Tongue (tissue), 2 donors: Measurements from ENCODE around the gene ZNF526. TPM values are rescaled to one million over a fixed set of nuclear protein-coding genes. Genes with fewer than 3 reads are reported as not detected.
A peak's percentile ranks its signal among the peaks of the same experiment; 100 is the strongest.
"Not testable (repeated sequence)": the region's sequence is repeated elsewhere in the genome, so short reads cannot be mapped to it uniquely, and the experiment has no call there.

Experiments
- DNase-seq: peaks from one replicate; pipeline ENCODE4 v3.0.0-alpha.2; 2015
- total RNA-seq: library from RNA; depleted of rRNA; stranded (reverse); fragments of >200 nt; gene quantifications from one replicate; pipeline ENCODE4 v1.2.3, GENCODE V29; 2014

ZNF526 gene
- total RNA-seq, 1 donor from 2014 or later = 8.5 TPM

DNA sequence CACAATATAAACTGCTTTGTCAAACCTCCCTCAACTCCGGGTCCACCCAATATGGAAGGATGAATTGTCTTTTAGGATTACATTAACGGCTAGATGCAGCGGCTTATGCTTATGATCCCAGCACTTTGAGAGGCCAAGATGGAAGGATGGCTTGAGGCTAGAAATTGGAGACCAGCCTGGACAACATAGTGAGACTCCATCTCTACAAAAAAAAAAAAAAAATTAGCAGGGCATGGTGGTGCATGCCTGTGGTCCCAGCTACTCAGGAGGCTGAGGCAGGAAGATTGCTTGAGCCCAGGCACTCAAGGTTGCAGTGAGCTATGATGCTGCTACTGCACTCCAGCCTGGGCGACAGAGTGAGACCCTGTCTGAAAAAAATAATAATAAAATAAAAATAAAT lies 46.0 kb downstream of the ZNF526 start:
- DNase-seq = not testable (repeated sequence)

DNA sequence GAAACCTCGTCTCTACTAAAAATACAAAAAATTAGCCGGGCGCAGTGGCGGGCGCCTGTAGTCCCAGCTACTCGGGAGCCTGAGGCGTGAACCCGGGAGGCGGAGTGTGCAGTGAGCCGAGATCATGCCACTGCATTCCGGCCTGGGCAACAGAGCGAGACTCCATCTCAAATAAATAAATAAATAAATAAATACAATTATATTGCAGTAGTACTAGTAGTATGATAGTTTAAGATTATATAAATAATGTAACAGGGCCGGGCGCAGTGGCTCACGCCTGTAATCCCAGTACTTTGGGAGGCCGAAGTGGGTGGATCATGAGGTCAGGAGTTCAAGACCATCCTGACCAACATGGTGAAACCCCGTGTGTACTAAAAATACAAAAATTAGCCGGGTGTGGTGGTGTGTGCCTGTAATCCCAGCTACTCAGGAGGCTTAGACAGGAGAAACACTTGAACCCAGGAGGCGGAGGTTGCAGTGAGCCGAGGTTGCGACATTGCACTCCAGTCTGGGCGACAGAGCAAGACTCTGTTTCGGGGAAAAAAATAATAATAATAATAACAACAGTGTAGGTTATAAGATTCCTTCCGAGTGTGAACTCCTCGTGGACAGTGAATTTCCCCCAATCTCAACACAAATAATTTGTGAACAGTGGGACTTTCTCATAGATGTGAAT lies 47.0 kb downstream of the ZNF526 start:
- not testable (repeated sequence) for DNase-seq

DNA sequence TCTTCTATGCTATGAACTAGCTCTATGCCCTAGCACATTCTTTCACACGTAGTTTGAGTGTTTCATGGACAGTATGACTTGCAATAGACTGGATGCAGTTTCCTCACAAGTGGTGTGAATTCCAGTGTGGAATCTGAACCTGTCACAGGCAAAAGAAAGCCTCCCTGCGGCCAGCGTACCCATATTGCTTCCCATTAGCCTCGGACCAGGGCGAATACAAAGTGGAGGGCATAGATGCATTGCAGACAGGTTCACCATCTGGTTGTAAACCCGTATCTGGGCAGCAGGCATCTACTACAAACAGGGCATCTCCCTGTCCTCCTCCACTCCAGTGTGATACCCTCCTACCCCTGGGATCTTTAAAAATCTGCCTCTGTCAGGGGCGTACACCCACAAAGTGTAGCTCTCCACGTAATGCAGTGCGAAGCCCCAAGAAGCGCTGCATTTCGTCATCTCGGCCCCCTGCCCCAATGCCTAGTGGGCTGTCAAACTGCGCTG lies 47.6 kb downstream of the ZNF526 start:
- DNase-seq = no peak

DNA sequence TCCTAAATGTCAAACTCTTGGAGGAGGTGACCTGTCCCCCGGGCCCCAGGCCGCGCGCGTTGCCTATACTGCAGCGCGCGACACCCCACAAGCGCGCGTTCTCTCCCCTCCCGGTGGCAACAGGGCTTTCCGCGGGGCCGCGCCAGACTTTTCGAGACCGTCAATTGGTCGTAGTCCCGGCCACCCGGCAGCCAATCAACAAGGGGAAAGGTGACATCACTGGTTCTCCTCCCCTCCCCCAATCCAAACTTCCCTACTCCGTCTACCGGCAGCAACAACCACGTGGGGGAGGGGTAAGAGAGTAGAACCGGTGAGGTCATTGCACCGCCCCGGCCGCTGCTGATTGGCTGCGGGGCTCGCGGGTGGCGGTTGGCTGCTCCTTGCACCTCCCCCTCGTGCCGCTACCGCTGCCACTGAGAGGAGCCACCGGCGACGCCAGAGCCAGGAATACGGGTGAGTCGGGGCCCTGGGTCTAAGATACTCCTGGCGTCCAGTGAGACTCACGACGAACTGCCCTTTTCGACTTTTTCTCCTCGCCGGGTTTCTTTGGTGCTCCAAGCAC lies 48.1 kb downstream of the ZNF526 start:
- DNase-seq = peak; percentile 100

DNA sequence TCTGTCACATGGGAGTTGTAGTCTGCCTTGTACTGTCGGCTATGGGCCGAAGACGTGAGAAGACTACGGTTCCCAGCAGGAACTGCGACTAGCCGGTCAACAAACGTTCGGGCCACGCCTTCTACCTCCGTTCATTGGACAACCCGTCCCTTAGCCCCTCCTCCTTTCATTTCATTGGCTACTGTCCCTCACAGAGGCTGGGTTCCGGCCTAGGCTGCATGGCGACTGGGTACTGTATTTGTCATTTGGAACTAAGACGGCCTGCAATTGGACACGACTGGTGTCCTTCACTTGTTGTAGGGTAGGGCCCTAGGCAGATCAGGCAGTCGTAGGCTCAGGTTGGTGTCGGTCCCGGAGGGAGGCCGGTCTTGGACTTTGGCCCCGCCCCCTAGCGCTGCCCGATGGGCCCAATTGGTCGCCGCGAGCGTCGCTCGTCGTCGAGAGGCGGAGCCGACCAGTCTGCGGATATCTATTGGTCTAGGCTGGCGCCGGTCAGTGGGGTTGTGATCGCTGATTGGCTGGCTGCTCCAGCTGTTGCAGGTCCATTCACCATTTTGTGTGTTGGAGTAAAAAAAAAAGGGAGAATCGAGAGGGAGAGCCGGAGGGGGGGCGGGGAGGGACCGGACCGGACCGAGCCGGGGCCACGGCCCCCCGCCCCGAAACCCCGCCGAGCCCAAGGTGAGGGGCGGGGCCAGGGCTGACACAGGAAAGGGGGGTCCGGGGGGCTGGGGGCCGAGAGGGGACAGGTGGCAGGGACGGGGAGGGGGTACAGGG lies 48.8 kb downstream of the ZNF526 start, which contains the start of gene CIC:
Gene CIC, plus strand, starts transcription at position 549 of the 774 bp plus-strand sequence. CDS start 2,532 bp downstream, outside the sequence.
- peak; percentile 100 for DNase-seq

DNA sequence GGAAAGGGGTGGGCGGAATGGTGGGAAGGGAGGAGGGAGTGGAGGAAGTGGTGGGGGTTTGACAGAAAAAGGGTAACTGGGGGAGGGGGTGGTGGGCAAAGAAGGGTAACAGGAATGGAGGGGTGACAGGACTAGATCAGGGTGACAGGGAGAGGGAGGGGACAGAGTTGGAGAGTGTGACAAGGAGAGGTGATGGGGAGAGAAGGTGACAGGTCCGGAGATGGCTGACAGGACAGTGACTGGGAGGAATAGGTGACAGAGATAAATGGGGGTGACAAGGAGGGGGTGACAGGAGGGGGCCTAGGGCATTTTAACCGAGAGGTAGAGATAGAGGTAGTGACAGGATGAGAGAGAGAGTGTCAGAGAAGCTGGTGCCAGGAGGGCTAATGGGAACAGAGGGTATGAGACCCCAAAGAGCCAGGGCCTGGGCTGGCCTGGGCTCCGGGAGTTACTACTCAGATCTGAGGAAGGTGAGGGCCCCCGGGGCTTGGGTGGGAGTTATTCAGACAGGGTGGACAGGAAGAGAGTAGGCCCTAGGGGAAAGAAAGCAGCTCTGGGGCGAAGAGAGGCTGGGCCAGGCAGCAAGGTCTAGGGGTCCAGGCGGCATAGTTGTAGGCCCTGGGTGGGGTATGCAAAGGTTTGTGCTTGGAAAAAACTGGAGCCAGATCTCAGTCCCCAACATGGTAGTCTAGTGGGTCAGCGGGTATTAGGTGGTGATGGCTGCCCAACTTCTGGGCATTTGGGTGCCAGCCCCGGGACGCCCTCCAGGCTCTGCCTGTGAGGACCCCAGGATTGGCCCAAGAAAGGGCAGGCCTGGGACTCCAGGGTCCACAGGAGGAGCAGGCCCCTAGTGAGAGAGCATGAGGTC lies 49.6 kb downstream of the ZNF526 start:
- peak; percentile 19 for DNase-seq

DNA sequence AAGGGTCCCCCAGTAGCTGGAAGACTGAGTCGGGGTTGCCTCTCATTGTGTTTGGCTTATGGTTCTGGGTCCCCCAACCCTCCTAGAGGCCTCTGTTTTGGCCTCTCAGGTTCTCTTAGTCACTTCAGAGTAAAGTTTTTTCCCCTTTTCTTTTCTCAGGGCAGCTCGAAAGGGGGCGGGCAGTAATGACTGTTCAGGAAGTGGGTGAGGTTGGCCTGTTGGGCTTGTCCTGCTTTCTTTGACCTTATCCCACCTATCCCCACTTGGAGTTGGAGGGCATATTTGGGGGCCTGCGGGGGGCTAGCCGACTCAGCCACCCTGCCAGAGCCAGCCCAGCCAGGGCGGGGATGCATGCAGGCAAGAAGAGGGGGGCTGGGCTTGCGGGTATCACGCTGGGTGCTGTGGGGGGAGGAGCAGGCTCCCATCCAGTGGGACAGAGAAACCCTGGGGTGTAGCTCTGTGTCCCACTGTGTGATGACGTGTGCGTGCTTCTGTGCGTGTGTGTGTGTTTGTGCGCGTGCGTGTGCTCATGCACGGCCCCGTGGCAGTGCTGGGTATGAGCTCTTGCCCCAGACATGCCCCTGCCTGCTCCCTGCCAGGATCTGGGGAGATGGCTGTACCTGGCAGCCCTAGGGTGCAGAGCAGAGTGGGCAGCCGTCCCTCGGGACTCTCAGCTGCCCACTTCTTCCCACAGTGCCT lies 50.4 kb downstream of the ZNF526 start:
- DNase-seq = peak; percentile 48

DNA sequence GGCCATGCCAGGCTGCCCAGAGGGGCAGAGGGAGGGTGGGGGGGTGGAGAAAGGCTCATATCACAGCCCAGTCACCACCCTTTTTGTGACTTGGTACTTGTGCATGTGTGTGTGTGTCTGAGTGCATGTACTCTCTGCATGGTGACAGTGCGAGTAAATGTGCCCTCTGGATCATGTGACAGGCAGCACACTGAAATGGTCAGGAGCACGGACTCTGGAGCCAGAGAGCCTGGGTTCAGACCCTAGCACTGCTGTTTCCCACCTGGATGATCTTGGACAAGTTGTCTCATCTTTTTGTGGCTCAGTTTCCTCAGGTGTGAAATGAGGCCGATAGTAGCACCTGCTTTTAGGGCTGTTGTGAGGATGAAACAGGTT lies 50.9 kb downstream of the ZNF526 start:
- no peak for DNase-seq

DNA sequence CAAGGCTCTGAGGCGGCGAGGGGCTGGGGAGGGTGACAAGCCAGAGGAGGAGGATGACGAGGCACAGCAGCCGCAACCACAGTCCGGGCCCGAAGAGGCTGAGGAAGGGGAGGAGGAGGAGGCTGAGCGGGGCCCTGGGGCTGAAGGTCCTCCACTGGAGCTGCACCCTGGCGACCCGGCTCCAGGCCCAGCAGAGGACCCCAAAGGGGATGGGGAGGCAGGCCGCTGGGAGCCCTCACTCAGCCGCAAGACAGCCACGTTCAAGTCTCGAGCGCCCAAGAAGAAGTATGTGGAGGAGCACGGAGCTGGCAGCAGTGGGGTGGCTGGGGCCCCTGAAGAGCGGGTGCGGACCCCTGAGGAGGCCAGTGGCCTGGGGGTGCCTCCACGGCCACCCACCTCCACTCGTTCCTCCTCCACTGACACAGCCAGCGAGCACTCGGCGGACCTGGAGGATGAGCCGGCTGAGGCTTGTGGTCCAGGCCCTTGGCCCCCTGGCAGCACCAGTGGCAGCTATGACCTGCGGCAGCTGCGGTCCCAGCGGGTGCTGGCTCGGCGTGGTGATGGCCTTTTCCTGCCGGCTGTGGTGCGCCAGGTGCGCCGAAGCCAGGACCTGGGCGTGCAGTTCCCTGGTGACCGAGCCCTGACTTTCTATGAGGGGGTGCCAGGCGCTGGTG lies 51.9 kb downstream of the ZNF526 start:
- no peak for DNase-seq

DNA sequence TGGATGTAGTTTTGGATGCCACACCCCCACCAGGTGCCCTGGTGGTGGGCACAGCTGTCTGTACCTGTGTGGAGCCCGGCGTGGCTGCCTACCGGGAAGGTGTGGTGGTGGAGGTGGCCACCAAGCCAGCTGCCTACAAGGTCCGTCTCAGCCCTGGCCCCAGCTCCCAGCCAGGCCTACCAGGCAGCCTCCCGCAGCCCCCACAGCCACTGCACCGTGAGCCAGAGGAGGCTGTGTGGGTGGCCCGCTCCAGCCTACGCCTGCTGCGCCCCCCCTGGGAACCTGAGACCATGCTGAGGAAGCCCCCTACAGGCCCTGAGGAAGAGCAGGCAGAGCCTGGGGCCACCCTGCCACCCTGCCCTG lies 52.4 kb downstream of the ZNF526 start:
- no peak for DNase-seq

DNA sequence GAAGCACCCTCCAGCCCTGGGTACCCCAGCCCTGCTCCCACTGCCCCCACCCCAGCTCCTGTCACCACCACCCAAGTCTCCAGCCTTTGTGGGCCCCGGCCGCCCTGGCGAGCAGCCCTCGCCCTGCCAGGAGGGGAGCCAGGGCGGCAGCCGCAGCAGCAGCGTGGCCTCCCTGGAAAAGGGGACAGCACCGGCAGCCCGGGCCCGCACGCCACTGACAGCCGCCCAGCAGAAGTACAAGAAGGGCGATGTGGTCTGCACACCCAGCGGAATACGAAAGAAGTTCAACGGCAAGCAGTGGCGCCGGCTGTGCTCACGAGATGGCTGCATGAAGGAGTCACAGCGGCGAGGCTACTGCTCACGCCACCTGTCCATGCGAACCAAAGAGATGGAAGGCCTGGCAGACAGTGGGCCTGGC lies 52.9 kb downstream of the ZNF526 start:
- DNase-seq = no peak

DNA sequence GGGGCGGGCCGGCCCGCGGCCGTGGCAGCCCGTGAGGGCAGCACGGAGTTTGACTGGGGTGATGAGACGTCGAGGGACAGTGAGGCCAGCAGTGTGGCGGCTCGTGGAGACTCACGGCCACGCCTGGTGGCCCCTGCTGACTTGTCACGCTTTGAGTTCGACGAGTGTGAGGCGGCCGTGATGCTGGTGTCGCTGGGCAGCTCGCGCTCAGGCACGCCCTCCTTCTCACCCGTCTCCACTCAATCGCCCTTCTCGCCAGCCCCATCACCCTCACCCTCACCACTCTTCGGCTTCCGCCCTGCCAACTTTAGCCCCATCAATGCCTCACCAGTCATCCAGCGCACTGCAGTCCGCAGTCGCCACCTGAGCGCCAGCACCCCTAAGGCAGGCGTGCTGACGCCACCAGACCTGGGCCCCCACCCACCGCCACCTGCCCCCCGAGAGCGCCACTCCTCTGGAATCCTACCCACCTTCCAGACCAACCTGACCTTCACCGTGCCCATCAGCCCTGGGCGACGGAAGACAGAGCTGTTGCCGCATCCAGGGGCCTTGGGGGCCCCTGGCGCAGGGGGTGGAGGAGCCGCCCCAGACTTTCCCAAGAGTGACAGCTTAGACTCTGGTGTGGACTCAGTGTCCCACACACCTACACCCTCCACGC lies 53.4 kb downstream of the ZNF526 start:
- no peak for DNase-seq

DNA sequence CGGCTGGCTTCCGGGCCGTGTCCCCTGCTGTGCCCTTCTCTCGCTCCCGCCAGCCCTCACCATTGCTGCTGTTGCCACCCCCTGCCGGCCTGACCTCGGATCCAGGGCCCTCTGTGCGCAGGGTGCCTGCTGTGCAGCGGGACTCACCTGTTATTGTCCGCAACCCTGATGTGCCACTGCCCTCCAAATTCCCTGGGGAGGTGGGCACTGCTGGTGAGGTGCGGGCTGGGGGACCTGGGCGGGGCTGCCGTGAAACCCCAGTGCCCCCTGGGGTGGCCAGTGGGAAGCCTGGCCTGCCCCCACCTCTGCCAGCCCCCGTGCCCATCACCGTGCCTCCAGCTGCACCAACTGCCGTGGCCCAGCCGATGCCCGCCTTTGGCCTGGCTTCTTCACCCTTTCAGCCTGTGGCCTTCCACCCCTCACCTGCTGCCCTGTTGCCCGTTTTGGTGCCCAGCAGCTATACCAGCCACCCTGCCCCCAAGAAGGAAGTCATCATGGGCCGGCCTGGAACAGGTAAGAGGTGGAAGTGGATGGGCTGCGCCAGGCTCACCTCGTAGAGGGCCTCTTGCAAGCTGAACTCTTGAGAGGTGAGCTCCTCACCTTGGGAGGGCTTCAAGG lies 54.1 kb downstream of the ZNF526 start:
- no peak for DNase-seq

DNA sequence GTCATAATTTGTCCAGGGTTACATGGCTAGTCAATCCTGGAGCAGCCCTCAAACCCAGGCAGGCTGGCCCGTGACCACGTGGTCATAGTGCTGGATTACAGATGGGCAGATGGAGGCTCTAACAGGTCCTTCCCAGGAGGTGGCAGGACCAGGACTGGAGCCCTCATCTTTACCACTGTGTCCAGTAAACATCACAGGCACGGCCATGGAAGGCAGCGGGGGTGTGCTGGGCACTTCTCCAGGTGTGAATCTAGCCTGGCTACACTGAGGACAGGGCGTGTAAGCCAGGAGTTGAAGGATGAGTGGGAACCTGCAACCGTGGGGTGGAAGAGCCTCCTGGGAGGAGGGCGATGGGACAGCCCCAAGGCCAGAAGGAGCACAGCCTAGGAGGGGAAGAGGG lies 55.0 kb downstream of the ZNF526 start:
- no peak for DNase-seq

DNA sequence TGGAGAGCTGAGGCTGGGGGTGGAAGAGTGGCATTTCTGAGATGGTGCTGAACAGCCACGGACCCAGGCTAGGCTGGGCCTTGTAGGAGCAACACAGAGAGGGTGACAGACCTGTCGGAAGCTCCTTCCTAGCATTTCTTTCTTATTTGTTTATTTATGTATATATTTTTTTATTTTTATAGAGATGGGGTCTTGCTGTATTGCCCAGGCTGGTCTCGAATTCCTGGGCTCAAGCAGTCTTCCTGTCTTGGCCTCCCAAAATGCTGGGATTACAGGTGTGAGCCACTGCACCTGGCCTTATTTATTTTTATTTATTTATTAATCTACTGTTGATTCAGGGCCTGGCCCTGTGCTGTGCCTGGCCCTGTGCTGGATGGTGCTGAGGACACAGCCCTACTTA lies 55.4 kb downstream of the ZNF526 start:
- DNase-seq = no peak

DNA sequence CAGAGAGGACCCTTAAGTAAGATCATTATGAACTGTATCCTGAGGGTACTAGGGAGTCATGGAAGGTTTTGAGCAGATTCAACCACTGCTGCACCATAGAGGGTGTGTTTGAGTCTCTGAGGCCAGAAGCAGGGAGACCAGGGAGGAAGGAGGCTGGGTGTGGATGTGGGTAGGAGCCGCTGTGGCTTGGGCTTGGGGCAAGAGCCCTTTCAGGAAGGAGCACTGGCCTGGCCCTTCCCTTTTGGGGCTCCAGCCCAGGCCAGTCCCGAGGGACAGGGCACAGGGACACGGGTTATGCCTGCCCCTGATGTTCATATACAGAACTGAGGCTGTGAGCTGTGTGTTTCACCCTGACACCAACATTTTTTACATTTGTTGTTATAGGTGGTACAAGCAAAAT lies 56.2 kb downstream of the ZNF526 start:
- no peak for DNase-seq

DNA sequence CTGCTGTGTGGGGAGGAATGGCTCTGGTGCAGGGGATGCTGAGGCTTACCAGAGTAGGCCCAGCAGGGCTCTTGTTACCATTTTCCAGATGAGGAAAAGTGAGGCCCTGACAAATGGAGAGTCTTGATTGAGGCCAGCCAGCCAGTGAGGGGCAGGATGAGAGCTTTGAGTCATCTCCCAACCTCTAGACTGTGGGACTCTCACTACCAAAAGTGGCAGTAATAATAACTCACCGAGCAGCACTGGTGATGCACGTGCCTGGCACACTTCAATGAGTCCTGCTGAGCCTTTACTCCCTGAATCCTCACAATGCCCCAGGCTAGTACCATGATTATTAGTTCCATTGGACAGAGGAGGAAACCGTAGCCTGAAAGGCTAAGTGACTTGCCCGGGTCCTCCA lies 56.7 kb downstream of the ZNF526 start:
- DNase-seq = no peak
